ENCODE measurements around the gene ALDH3A1.
A peak's percentile ranks its signal among the peaks of the same experiment; 100 is the strongest.

Gene ALDH3A1

DNA sequence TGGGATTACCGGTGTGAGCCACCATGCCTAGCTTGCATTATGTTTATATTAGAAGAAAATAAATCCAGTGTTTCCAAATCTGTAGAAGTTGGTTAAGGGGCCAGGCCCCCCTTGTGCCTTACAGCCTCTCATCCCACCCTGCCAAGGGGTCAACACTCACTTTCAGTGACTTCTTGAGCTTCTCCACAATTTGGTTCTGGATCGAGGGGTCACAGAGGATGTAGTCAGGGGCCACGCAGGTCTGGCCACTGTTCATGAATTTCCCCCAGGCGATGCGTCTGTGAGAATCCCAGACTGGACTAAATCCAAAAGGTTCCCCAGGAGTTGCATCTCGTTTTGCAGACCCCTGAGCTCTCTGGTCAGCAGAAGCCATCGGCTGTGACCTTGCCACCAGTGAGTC, 7.2 kb downstream of the ALDH3A1 start:
- no peak for DNase-seq

DNA sequence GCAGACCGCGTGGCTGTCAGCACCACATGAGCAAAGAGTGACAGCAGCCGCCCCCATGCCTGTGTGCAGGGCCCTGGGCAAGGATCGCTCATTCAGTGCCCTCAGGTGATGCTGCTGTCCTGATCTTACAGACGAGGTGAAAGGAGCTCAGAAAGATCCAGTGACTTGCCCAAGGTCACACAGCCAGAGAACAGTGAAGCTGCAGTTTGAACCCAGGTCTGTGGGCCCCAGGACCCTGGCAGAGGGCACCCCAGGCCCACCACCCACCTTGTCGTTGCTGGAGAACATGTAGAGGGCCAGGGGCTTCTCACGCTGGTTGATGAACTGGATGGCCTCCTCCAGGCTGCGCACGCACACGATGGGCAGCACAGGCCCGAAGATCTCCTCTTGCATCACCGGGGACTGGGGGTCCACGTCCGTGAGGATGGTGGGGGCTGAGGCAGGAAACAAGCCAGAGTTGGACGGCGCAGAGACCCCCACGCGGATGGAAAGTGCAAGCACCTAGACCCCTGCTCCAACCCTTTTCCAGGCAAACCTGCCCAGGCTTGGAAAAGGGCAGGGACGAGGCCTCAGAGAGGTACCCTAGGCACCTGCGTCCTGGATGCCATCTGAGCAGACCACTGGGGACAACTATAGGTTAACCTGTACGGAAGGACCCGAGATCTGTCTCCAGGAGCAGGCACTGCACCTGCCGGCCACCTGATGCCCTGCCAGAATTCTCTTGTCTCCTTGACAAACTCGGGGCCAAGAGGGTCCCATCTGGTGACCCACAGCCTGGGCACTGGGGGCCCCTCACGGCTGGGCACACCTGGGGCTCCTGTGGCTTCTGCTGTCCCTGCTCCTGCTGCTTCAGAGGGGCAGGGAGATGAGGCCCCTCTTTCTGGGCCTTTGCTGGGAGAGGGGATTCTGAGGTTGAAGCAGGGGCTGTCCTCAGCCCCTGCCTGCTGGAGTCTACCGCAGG, 8.6 kb downstream of the ALDH3A1 start:
- no peak for DNase-seq

DNA sequence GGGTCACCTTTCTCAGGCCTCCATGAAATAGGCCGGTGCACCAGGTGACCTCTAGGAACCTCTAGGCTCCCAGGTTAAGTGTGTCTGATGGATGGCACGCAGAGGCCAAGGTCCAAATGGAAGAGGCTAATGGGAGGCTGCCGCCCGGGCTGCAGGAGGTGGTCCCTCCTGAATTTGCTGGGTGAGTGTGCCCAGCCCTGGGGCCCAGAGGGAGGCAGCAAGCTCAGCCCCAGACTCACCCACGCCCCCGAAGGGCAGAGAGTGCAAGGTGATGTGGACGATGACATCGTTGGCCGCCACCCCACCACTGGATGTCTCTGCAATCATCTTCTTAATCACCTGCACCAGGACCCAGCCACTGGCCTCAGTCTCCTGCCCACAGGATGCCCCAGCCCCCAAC, 9.3 kb downstream of the ALDH3A1 start:
- DNase-seq: no peak

DNA sequence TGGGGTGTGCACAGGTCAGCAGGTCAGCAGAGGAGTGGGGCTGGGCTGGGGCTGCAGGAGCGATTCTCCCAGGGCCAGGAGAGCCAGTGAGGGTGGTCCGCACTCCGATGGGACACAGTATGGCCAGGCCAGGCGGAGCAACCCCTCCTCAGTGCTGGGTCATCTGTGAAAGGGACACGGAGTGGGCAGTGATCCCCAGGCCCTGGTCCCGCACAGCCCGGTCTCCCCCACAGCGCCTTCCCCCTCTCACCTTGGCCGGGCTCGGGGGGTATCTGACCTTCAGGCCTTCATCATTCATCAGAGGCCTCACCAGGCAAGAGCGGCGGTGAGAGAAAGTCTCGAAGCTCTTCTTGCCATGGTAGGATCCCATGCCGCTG, 10.0 kb downstream of the ALDH3A1 start:
- no peak for DNase-seq

DNA sequence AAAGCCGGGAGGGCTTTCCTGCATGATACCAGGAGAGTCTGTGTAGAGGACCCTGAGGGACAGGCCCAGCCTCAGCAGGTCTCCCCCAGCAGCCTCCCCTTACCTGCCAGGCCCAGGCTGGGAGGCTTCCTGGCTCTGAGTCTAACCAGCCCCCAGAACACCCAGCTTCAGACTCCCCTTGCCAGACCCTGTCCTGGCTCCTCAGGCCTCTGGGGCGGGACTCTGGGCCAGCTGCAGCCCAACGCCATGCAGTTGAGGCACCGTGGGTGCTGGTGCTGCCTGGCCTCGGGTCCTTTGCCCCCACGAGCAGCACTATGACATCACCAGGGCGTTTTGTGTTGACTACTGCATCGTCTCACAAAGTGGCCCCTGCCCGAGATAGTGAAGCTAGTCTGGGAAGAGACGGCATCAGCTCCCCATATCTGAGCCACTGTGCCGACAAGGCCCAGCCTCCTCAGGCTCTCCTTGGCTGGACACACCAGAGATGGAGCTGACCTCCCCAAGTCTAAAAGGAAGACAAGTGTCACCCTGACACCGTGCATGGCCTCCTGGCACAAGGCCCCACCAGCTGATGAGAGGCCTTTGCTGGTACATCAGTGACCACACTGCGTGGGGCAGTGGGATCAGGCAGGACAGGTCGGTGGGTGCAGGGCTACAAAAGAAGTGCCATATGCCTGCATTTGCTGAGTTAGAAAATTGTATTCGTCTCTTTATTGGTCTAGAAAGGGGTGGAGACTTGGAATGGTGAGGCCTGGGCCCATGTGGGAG, 10.6 kb downstream of the ALDH3A1 start:
- no peak for DNase-seq

DNA sequence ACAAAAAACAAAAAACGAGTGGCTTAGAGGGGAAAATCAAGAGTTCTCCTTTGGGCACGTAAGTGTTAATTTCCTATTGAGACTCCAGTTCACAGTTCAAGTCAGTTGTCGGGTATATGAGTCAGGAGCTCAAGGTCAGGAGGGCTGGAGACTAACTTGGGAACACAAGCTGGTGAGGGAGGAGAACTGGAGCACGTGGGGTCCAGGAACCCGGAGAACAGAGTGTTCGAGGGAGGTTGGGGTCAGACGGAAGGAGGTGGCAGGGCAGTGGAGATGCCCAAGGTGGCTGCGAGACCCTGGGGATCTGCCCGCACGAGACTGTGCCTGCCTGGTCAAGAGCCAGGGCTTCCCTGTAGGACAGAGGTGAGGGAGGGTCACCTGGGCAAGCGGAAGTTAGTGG, 12.0 kb downstream of the ALDH3A1 start:
- DNase-seq: no peak

DNA sequence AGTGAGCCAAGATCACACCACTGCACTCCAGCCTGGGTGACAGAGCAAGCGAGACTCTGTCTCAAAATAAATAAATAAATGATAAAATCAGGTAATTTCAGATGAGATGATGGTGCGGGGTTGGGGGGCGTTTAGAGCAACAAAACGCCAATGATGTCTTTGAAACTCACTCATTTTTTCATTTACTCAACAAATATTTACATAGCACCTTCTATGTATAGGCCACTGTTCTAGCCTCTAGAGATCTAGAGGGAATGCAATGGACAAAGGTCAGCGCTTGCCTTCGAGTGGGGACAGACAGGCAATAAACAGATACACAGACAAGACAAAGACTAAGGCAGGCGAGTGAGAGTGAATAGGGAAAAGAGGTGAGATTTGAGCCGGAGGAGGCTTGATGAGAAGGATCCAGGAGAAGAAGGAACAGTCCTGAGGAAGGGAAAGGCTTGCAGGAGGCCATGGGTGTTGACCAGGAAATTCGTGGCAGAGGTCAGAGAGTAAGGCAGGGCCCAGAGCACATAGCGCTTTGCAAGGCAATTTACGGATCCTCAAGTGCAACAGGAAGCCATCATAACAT, 14.1 kb downstream of the ALDH3A1 start:
- DNase-seq: no peak

DNA sequence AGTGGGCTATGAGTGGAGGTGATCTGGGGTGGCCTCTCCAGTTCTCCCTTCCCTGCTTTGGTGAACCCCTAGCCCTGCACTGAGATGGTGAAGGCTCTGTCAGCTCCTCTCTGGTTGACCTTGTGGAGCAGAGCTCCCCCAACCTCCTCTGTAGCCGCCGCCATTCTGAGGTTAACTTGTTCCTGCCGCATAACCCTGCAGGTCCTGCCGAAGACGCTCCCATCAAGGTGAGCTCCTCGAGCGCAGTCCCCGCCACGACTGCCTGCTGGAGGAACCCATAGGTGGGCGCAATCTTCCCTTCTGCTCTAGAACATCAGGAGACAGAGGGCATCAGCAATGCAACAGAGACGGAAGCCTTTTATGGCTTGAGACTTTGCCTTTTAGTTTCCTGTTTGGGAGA, 16.5 kb downstream of the ALDH3A1 start:
- DNase-seq: no peak

DNA sequence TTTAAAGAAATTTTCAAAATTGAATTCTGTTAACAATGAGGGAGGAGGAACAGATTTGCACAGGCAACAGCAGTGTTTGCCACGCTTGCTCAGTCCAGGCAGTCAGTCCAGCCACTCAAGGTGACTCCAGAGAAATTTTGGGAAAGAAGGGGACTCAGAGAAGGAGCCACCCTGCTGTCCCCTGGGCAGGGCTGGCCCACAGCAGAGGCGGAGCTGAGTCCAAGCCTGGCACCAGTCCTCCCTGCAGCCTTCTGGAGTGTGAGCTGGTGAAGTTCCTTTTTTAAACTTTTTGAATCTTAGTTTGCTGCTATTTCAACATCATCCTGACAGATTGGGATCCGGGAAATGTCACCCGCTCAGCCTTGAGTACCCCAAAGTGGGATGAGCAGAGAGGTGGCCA, 17.3 kb downstream of the ALDH3A1 start:
- no peak for DNase-seq

DNA sequence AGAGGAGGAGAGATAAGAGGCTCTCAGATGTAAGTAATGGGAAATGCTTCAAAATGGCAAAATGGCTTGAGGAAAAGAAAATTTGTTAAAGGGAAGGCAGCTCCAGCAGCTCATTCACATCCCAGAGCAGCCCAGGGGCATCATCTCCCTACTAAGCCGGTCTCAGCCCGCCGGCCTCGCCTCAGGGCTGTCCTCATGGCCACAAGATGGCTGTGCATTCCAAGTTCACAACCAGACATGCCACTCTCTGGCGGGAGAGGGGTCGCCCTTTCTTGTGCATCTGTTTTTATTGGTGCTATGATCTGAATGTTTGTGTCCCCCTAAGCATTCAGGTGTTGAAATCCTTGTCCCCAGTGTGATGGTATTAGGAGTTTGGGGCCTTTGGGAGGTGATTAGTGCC, 18.2 kb downstream of the ALDH3A1 start:
- DNase-seq: no peak

DNA sequence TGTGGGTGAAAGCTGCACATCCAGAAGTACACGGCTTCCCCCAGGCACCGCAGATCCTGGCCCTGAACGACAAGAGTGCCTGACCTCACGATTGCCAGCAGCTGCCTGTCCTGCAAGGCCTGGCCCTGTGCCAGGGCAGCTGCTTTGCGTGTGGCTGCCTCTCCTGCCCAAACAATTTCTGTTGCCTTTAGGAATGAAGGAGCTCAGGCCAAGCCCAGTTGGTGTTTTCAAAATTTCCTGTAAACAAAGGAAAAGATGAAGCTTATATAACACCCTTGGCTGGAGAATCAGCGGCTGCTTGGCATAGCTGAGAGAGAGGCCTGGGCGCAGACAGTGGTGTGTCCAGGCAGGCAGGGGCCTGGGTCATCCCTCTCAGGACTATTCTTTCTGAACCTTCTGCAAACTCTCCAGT, 20.0 kb downstream of the ALDH3A1 start:
- no peak for DNase-seq

DNA sequence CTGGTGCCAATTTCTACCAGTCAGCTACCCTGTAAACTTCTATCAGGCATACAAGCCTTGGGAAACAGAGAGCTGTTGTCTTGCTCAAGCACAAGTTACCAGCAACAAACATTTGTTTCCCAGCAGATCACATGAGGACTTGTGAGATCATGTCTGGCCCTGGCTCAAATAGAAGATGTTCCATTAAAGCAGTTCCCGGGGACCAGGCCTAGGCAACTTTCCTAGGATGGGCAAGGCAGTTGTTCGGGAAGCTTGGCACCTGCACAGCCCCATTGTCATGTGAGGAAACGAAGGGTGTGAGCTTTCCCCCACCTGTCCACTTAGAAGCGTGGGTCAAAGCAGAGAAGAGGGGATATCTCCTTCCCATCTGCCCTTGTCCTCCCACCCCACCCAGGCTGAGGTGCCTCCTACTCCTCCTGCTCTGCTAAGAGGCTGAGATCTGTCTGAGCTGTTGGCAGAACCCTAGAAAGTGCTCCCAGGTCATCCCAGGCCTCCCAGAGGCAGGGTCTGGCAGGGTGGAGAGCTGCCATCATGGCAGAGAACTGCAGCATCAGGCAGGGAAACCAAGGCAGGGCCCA, 20.5 kb downstream of the ALDH3A1 start:
- DNase-seq: no peak

DNA sequence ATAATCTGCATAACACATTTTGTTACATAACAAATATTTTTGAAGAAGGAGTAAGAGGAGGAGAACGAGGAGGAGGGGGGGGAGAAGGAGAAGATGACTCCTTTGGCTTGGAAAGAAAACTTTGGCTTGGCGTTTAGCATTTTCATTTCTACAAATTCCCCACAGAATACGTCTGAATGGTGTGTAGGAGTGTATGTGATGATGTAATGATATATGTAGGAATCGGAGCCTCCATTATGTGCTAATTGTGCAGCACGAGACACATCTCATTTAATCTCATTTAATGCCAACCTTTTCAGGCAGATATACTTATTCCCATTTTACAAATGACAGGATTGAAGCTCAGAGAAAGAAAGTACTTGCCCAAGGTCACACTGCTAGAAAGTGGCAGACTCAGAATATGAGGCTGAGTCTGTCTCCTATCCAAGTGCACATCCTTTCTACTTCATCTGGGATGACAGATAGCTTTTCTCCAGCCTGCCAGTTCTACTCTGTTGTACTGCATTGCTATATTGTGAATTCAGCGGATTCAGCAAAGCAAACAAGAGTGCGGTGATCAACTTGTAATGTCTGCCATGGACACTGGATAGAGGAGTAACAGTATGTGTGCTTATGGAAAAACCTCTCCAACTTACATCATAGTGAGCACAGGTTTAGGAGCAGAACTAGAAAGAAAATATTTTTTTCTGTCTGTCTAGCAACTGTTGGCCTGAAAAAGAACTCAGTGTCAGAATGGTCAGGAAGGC, 21.3 kb downstream of the ALDH3A1 start:
- no peak for DNase-seq

DNA sequence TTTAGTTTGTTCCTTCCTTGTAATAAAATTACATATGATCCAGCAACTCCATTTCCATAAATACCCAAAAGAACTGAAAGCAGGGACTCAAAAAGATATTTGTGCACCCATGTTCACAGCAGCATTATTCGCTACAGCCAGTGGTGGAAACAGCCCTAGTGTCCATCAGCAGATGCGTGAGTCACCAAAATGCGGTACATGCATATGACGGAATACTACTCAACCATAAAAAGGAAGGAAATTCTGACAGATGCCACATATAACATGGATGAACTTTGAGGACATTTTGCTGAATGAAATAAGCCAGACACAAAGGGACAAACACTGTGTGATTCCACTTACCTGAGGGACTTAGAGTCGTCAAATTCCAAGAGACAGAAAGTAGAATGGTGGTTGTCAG, 22.6 kb downstream of the ALDH3A1 start:
- no peak for DNase-seq

DNA sequence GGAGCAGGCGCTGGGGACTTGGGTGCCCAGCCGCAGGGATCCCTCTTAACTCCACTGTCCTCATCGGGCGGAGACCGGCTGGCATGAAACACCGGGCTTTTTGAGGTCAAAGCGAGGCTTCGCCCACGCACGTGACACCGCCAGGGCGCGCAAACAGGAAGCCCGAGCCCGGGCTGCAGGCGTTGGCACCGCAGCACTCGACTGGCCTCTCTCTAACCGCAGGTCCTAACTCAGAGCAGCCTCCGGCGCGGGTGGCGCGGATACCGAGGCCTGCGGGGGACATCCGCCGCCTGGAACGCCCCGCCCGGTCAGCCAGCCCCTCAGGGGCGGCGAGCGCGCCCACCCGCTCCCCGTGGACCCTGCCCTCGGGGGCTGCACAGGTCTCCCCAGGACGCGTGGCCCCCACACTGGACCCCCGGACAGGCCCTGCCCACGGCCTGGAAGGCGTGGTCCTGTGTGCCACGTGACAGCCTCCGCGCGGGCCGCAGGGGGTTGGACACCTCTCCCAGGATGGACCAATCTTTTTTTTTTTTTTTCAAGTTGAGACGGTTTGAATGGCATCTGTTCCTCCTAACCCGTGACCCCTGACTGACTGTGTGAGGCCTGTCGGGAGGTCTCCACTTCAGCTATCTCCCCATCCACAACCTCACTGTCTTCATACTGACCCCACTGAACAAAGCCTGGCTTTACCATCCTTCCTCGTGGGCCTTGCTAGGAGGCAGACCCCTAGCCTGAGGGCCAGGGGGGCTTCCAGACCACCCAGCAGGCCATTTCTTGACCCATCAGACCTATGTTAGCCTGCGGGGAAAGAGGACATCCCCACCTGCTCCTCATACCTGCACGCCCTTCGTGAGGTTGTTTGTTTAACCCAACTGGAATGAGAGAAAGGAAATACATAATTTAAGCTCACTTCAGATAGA, 23.3 kb downstream of the ALDH3A1 start:
- DNase-seq: peak; percentile 64

DNA sequence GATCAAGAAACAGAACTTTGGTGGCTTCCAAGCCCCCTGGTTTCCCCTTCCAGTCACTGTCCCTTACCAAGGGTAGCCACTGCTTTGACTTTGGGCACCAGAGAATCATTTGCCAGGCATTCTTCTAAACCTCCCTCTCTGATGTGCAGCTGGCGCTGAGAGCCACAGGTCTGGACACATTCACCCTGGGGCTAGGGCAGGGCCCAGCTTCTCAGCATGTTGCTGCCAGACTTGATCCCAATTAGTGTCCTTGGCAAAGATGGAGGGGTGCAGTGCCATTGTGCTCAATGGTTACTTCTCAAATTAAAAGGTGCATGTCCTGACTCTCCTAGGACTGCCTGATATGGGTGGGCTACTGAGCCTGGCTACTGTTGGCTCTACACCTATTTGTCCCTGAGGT, 24.1 kb downstream of the ALDH3A1 start:
- no peak for DNase-seq

DNA sequence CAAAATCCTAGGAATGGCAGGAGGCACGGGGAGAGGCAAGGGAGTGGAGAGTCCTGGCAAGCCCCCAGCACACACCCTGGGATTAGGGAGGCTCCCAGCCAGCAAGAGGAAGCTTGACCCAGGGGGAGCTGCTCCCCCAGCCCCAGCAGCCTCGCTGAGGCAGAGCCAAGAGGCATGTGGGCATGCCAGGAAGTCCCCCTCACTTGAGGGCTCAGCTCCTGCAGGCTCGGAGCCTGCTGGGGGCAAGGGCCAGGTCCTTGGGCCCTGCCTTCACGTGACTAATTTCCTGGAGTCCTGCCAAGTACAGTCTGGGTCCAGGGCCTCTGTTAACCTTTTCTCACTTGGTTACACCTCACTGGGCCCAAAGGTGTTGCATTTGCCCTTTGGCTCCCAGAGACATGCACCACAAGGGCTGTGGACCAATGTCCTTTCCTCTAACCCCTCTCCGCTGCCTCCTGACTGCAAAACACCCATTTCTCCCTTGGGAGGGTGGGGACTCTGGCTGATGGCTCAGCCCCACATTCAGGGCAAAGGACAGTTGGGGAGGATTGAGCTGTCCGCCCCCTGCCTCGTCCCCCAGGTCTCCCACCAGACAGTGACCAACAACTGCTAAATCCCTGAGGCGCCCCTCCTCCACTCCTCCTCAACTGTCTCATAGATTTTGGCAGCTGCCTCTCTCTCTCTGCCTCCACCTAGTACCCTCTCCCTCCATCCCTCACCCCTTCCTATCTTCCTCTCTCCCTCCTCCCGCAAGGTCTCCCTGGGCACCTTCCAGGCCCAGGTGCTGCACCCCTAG, 27.3 kb downstream of the ALDH3A1 start:
- DNase-seq: no peak

DNA sequence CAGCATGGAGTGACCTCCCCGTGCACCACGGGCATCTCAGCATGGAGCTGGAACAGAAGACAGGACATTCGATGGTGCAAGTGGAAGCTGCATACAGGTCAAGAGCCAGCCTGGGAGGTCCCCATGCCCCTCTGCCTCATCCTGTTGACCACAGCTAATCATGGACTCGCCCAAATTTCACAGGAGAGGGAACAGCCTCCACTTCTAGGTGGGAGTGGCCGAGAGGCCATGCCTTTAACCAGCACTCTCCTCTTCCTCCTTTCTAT, 28.0 kb downstream of the ALDH3A1 start:
- DNase-seq: no peak

DNA sequence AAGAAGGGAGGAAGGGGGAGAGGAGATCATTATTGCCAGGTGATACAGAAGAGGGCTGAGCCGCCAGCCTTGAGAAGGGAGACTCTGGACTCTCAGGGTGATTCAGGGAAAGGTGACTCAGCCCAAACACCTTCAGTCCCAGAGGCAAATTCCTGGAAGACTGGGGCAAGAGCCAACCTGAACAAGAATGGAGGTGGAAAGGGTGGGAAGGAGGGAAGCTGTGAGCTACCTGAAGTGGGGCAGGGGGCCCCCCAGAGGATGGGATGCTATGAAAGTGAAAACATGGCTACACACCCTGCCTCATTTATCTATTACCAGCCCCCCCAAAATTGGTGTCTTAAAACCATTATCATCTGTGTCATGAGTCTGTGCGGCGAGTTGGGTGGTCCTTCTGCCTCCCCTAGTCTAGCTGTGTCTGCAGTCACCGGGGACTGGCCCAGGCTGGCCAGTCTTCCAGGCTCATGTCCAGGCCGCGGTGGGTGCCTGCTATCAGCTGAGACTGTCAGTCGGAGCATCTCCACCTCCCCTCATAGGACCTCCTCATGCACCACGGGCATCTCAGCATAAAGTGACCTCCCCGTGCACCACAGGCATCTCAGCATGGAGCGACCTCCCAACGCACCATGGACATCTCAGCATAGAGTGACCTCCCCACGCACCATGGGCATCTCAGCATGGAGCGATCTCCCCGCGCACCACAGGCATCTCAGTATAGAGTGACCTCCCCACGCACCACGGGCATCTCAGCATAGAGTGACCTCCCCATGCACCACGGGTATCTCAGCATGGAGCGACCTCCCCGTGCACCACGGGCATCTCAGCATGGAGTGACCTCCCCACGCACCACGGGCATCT, 28.5 kb downstream of the ALDH3A1 start:
- DNase-seq: no peak

Measured in stimulated activated CD8-positive, alpha-beta memory T cell treated with anti-CD3 and anti-CD28 coated beads, Interleukin-4, amount 100 ng/mL, for 48 hours (primary cell).